HPDE6-E6E7 (cell line): ENCODE results near the gene TECPR2.
A peak's percentile ranks its signal among the peaks of the same experiment; 100 is the strongest.
"Not testable (repeated sequence)": the region's sequence is repeated elsewhere in the genome, so short reads cannot be mapped to it uniquely, and the experiment has no call there.

Experiments used
- DNase-seq: peaks from one replicate; pipeline ENCODE4 v3.0.0; 2011; ENCODE audit warnings: missing footprints; ENCODE audit errors: extremely low spot score

The TECPR2 gene, protein sequence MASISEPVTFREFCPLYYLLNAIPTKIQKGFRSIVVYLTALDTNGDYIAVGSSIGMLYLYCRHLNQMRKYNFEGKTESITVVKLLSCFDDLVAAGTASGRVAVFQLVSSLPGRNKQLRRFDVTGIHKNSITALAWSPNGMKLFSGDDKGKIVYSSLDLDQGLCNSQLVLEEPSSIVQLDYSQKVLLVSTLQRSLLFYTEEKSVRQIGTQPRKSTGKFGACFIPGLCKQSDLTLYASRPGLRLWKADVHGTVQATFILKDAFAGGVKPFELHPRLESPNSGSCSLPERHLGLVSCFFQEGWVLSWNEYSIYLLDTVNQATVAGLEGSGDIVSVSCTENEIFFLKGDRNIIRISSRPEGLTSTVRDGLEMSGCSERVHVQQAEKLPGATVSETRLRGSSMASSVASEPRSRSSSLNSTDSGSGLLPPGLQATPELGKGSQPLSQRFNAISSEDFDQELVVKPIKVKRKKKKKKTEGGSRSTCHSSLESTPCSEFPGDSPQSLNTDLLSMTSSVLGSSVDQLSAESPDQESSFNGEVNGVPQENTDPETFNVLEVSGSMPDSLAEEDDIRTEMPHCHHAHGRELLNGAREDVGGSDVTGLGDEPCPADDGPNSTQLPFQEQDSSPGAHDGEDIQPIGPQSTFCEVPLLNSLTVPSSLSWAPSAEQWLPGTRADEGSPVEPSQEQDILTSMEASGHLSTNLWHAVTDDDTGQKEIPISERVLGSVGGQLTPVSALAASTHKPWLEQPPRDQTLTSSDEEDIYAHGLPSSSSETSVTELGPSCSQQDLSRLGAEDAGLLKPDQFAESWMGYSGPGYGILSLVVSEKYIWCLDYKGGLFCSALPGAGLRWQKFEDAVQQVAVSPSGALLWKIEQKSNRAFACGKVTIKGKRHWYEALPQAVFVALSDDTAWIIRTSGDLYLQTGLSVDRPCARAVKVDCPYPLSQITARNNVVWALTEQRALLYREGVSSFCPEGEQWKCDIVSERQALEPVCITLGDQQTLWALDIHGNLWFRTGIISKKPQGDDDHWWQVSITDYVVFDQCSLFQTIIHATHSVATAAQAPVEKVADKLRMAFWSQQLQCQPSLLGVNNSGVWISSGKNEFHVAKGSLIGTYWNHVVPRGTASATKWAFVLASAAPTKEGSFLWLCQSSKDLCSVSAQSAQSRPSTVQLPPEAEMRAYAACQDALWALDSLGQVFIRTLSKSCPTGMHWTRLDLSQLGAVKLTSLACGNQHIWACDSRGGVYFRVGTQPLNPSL (N-terminal part only)

DNA sequence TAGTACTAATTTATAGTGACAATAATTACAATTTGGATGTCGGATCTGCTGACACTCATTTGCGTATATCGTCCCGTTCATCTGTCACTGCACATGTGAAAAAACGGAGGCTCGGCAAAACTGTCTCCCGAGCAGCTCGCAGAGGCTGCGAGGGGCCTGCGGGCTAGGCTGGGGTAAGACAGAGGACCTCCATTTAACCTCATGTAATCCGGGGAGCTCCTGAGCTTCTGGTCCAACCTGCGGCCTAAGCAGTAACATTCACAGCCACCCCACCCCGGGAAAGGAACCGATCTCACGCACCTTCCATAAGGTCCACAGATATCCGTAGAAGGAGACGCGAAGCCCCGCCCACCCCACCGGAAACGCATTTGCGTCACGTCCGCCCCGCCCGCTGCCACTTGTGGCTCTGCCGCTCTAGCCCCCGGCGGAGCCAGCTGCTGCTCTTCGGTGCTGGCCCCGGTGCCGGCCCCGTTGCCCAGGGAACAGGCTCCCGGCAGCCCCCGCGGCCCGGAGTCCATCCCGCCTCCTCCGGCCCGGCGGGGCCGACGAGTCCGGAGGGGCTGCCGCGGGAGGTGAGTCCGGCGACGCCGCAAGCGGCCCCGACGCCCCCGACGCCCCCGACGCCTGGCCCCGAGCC is at the start of gene TECPR2, which contains the start of gene CINP:
Gene TECPR2, plus strand, starts transcription at position 397 of the 637 bp plus-strand sequence. CDS start 13,781 bp downstream, outside the sequence.
Gene CINP, minus strand, starts transcription at position 346 of the 637 bp plus-strand sequence. Its CDS starts 39 bp downstream, at position 307.
- DNase-seq, result peak; percentile 99

DNA sequence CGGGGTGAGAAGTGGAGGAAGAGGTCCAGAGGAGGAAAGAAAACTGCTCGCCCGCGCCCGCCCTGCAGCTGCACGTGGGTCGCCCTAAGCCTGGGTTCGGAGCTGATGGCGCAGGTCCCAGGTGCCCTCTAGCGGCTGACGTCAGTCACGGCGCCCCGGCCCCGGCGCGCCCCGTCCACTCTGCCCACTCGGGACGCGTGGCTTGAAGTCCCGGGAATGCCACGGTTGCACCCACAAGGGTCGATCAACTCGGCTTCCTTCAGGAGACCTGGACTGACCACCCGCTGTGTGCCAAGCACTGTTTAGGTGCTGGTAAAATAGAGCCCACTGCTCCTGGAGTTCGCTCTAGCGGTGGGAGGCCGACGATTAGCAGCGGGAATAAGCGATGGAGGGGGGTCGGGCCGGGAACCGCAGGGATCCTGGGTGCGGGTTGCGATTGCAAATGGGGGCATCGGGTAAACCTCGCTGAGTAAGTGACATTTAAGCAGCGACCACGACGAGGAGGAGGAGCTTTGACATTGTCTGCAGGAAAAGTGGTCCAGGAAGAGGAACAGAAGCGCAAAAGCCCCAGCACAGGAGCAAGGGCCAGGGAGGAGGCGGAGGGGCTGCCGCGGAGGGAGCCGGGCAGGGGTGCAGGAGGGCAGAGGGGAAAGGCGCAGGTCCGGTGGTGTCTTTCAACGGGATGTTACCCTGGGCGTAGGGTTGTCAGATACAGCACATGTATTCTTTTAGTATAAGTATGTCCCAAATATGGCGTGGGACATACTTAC is 48.3 kb upstream of the TECPR2 start:
- peak; percentile 74 for DNase-seq

DNA sequence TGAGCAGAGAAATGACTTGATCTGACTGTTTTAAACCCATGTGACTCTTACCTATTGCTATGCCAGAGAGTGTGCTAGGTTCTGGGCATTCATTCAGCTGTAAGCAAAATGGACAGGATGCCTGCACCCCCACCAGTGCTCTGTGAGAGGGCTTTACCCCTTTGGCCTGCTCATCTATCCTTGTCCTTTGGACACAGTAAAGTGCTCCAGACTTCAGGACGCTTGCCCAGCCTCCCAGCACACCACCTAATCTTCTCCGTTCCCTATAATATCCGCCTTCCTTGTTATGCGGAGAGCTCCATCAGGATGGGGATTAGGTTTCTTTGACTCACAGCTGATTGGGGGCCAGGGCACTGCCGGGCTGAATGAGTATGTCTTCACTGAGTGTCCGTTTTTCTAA is 47.6 kb upstream of the TECPR2 start:
- no peak for DNase-seq

DNA sequence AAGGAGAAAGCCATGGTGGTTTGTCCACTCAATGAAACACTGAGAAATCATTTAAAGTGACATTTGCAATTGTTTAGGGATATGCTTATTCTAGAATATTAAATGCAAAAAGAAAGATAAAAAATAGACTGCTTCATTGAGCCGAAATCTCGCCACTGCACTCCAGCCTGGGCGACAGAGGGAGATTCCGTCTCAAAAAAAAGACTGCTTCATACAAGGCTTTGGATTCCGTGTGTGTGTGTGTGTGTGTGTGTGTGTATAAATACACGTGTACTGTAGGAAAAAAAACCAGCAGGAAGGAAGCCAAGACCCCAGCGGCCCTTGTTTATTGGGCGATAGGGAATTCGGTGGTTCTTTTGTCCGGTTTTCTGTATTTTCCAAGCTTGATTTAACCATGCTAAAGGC is 46.4 kb upstream of the TECPR2 start:
- no peak for DNase-seq

DNA sequence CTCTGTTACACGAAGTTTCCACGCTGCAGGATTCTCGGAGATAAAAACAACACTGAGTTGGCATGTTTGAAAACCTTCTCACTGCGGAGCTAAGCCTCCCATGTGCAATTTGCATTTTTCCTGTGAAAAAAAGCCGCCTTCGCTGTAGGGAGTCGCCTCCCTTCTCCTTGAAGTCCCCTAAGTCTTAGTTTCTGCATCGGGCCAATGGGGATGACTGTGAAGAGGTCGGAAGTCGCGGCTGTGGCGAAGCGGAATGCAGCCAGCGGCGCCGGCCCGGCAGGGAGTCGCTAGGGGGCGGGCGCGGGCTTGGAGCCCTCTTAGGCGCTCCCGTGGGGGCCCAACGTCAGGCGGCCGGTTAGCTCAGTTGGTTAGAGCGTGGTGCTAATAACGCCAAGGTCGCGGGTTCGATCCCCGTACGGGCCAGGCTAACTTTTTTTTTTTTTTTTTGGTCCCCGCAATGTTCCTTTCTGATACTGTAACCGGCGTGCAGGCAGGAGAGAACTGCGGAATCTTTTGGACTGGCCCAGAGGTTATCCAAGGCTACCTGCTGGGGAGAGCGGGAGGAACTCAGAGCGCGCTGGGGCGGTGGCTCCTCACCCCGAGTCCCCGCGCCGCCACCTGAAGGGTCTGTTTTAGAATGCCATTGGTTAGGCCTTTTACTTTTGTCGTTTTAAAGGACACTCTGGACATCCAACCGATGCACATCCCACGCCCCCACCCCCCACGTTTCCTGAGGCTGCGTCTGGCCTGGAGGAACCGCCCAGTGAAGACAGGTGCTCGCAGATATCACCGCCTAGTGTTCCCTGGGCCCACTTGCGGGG is 45.8 kb upstream of the TECPR2 start:
- peak; percentile 82 for DNase-seq

DNA sequence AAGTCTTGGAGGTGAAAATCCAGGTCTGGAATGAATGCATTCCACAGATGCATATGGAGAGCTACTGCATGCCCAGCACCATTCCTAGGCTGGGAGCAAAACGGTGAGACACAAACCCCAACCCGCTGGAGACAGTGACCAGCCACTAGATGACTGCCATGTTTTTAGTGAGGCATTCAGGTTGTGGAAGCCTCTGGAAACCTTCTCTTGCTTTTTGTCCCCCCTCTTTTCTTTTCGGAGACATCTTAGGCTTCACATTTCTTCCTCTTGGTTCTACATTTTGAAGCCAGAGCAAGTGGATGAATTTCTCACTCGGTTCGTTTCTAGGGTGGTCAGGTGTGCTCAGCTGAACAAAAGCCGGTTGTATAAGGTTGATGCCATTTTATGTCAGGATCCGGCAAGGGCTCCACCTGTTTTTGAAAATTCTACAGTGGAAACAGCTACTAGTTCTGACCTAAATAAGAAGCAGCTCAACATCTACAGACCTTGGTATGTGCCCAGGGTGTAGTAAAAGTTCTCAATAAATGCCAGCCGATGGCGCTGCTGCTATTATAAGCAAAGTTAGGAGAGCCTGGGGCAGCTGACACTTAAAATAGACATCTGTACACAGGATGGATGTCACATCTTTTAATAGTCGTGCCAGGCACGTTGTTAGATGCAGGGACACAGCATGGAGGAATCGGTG is 45.0 kb upstream of the TECPR2 start:
- DNase-seq, result no peak

DNA sequence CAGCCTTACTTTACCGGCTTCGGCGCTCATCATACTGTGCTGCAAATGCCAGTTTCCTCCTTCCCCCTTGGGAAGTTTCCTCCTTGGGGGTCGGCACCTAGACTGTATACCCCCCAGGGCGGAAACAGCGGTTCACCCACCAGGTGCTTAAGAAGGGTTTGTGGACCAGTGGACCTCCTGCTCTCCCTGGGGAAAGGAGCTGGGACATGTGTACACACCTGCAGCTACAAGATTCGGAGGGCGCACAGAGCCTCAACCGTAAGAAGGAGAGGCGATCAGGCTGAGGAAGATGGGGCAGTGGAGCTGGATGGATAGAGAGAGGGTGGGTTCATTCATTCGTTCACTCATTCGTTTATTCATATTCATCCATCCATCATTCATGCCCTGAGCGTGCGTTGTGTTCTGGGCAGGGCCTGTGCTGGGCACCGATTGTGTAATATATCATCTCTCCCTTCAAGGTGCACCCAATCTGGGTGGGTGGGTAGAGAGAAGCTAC is 43.9 kb upstream of the TECPR2 start:
- DNase-seq, result no peak

DNA sequence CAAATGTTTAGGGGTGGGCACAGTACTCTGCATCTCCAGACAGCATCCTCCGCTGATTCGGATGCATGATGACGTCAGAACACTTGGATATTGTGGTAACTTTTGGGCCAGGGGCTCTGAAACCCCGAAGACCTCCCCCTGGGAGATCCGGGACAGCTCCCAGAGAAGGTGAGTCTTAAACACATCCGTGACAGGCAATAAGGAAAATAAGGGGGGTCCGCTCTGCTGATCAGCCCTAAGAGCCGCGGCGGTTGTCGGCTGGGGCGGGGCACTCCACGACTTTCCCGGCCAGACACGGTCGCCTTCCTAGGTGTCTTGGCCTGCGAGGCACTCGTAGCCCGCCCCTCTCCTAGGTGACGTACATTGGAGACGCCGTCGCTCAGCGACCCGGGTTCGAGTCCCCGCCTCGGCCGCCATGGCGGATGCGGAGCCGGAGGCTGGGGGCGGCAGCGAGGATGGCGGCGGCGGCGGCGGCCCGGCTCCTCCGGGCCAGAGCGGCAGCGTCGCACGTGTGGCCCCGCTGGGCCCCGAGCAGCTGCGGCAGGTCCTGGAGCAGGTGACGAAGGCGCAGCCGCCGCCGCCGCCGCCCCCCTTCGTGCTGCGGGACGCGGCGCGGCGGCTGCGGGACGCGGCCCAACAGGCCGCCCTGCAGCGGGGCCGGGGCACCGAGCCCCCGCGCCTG is 43.2 kb upstream of the TECPR2 start, which contains the start of gene ZNF839:
Gene ZNF839, plus strand, starts transcription at position 396 of the 682 bp plus-strand sequence. Its CDS starts 20 bp downstream, at position 416.
- peak; percentile 82 for DNase-seq

DNA sequence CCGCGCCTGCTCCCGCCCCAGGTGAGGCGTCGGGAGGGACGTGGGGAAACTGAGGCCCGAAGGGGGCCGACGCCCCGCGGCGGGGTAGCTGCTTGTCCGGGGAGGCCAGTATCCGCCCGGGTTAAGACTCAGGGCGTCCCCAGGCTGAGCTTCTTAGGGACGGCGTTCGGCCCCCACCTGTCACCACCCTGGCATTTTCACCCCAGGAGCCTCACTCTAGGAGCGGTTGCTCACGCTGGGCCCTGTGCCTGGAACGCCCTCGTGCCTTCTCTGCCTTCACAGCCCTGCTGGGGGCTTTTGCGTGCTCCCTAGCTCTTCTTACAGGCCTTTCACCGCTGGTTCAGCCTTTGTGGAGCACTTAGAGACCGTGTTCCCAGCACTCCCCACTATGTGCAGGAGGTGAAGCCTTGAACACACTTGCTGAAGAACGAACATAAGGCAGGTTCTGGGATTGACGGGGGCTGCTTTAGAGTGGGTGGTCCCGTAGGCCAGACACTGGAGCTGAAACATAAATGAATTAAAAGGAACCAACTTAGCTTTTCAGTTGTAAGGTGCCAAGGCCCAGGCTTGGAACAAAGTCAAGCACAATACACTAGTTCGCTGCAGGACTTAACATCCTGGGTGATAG is 42.6 kb upstream of the TECPR2 start:
- no peak for DNase-seq

DNA sequence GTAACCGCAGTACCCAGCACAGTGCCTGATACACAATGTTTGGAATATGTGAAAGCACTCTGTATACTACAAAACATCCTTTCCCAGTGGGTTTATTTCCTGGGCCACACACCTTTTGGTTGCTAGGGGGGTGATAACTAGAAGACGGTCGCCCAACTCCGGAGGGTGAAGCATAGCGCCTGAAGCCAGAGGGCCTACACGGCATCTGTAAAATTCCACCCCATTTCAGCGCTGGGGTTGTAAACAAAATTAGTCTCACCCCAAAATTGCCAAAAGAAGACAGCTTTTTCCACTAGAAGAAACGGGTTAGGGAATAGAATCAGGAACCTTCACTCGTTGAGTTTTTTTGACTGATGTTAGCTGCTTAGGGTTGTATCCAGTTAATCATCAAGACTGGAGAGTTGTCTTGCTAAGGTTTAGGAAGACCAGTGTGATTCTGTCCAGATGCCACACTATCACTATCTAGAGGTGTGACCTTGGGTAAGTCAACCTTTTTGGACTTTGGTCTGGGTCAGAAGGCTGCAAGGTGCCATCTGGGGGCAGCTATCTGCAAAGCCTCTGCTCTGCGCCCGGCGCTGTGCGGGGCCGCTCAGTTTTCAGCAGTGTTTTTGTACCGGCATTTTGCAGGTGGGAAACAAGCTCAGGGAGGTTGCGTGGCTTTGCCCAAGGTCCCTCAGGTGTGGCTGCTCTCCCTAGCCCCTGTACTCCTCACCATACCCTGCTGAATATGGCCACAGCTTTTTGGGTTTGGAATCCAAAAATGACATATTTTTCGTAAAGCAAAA is 41.9 kb upstream of the TECPR2 start:
- no peak for DNase-seq

DNA sequence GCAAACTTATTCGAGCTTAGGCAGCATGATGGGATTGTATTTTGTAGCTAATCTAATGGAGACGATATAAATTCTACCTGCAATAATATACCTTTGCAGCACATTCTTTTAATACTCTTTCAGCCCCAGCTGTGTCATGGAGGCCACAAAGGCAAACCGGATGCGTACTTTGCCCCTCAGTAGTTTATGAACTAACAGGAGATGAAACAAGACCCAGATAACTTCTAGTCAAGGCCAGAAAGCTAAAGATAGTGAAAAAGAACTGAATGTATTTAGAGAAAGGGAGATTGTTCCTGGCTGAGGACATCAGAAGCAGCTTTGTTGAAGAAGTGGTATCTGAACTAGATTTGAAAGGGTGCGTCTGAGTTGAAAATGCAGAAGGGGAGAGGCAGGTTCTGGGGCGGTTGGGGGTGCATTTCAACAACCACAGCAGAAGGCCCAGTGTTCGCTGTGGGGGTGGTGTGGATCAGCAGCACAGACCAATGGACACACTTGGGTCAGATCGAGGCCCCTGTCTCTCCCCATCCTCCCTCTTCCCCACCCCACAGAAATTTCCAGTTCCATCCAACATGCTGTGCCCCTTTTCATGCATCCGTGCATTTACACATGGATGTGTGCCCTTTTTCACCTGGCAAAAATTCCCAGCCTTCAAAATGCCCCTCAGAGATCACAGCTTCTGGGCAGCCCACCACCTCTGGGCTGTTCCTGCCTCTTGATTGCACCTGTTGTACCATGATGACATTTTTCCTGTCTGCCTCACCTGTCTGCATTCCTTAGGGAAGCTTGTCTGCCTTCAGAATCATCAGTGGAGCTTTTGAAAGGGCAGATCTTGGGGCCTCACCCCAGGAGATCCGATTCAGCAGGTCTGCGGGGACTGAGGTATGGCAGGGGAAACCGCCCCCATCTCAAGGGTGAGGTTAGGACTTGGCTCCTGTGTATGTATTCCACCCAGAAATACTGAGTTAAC is 41.0 kb upstream of the TECPR2 start:
- no peak for DNase-seq

DNA sequence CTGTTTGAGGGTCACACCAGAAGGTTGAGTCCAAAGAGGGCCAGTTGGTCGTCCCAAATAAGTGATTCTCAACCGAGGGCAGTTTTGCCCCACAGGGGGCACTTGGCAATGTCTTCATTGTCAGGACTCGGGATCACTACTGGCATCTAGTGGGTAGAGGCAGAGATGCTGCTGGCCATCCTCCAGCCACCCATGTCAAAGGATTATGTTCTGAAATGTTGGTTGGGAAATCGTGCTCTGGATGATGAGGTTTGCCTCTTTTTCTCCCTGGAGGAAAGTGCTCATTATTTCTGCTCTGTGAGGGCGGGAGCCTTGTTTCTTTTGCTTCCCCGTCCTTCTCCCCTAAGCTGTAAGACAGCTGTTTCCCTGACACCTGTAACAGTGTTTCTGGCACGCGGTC is 39.6 kb upstream of the TECPR2 start:
- peak; percentile 60 for DNase-seq

DNA sequence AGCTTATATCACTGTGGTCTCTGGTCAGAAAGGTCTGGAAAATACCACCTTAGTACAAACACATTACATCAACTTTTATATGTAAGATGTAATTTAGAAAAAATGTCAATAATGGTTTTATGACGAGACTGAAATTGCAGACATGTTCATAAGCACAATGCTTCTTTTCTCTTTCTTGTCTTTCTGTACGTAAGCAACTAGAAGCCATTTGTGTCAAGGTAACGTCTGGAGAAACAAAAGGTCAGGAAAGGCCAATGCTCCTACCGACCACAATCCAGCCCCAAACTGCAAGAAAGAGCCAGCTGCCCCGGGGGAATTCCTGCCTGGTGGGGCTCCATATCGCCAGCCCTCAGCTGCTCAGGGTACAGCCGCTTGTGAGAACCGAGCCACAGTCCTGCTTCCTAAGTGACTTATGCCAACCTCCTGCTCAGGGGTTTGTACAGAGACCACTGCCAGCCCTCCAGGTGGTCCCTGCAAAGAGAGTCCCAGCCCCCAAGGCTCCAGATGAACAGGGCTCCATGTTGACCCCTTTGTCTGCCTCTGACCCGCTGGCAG is 36.9 kb upstream of the TECPR2 start:
- DNase-seq, result no peak

DNA sequence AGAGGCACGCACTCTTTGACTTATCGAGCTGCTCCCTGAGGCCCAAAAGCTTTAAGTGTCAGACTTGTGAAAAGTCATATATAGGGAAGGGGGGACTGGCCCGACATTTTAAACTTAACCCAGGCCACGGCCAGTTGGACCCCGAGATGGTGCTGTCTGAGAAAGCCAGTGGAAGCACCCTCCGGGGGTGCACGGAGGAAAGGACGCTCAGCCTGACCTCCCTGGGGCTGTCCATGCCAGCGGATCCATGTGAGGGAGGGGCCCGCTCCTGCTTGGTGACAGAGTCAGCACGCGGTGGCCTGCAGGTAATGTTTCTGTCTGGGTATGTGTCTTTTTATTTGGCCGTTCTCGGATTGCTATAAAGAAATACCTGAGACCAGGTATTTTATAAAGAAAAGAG is 36.2 kb upstream of the TECPR2 start:
- no peak for DNase-seq

DNA sequence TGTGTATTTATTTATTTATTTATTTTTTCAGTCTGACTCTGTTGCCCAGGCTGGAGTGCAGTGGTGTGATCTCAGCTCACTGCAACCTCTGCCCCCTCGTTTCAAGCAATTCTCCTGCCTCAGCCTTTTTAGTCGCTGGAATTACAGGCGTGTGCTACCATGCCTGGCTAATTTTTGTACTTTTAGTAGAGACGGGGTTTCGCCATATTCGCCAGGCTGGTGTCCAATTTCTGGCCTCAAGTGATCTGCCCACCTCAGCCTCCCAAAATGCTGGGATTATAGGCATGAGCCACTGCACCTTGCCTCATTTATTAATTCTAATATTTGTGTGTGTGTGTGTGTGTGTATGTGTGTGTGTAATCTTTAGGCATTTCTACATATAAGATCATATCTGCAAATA is 33.4 kb upstream of the TECPR2 start:
- not testable (repeated sequence) for DNase-seq
